Activated CD4-positive, alpha-beta T cell treated with anti-CD3 and anti-CD28 coated beads, Interleukin-2, amount 10 ng/mL, durations not matched to agents 7 days and 5 days (primary cell): ENCODE measurements around the gene PDZD2. TPM values are rescaled to one million over a fixed set of nuclear protein-coding genes. Genes with fewer than 3 reads are reported as not detected.
"Not testable (repeated sequence)": the region's sequence is repeated elsewhere in the genome, so short reads cannot be mapped to it uniquely, and the experiment has no call there.

Experiments
- CTCF ChIA-PET: fragments of 350-600 bp; sonication (Branson Sonifier 250); formaldehyde crosslinking; loops from one replicate; lab custom pipeline; 2021; ENCODE audit warnings: antibody characterized with exemption; lab: Charles Lee
- POLR2A ChIA-PET: fragments of 350-600 bp; sonication (Branson Sonifier 250); formaldehyde crosslinking; loops from one replicate; lab custom pipeline; 2021; ENCODE audit warnings: antibody characterized with exemption; lab: Charles Lee
- DNase-seq: peaks from one replicate; pipeline ENCODE4 v3.0.0-alpha.2; 2020
- H3K27ac Mint-ChIP-seq: one replicate; pipeline ENCODE4 v1.8.0; 2021; ENCODE audit warnings: mild to moderate bottlenecking, moderate library complexity, mixed read lengths
- H3K27me3 Mint-ChIP-seq: one replicate; pipeline ENCODE4 v1.8.0; 2021; ENCODE audit warnings: mixed read lengths
- H3K36me3 Mint-ChIP-seq: one replicate; pipeline ENCODE4 v1.8.0; 2021; ENCODE audit warnings: low read depth, mixed read lengths
- H3K4me1 Mint-ChIP-seq: one replicate; pipeline ENCODE4 v1.8.0; 2021; ENCODE audit warnings: mixed read lengths
- H3K4me3 Mint-ChIP-seq: one replicate; pipeline ENCODE4 v1.8.0; 2021; ENCODE audit warnings: mild to moderate bottlenecking, moderate library complexity, mixed read lengths
- H3K9me3 Mint-ChIP-seq: one replicate; pipeline ENCODE4 v1.8.0; 2021; ENCODE audit warnings: mixed read lengths
- total RNA-seq, 2 experiments: library from RNA; stranded (reverse); gene quantifications; one replicate each; pipeline ENCODE4 v1.2.3, GENCODE V29; 2021

Gene PDZD2
- total RNA-seq, 2 experiments from 2014 or later, result not detected

DNA sequence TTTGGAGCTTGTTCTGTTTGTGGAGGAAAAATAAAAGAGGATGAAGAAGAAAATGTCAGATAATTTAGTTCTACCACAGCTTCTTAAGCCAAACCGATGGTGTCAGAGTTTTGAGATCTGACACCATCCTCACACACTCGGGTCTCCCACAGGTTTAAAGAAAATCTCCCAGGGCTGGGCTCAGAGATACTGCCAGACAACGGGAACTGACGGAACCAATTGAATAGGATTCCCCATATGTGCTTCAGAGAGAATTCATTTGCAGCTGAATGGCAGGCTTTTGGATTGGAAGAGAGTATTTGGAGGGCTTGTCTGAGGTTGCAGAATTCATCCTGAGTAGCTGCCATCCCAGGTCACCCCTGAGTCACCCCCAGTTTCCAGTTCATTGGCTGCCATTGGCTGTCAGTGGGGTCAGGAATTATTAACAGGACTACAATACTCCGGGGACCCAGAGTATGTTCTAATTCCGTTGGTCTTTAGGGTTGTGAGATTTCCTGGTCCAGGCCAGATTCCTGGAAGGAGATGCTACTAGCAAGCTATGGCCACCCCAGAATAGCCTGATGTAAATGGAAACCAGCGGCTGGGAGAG lies 131.3 kb downstream of the PDZD2 start:
- Mint-ChIP-seq H3K4me1 (no peaks in the 10 kb centered on the region), H3K27me3 (no peaks in the 10 kb centered on the region), H3K4me3 (no peak overlapping the region), H3K27ac (no peak overlapping the region), H3K36me3 (no peaks in the 10 kb centered on the region), H3K9me3 (no peaks in the 10 kb centered on the region)
- ChIA-PET POLR2A (no interaction called here), CTCF (interaction anchor here (0.6 to 0.9 kb wide), 2 partner anchors 46 to 66 kb away, joined by 3 read pairs; no protein-coding TSS in a partner anchor)
- no peak for DNase-seq

DNA sequence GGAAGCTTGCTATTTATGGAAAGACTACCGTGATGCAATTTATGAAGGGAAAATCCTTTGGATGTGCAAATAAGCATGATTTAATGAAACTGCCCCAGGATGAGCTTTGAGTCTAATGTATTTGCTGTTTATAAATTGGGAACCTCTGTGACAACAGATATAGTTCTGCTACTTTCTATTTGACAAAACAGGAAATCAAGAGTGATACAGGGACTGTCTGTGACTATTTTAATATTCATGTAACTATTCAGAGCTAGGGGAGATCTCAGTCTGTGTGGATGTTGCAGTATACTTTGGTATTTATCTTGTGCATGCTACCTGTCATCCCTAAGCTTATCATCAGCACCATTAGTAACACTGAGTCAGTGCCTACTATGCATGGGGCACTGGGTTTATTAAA lies 132.1 kb downstream of the PDZD2 start:
- ChIA-PET CTCF (interaction anchor here (0.6 kb wide), 1 partner anchor 65 kb away, joined by 3 read pairs; no protein-coding TSS in a partner anchor), POLR2A (no interaction called here)
- H3K27me3 Mint-ChIP-seq, result no peaks in the 10 kb centered on the region
- no peaks in the 10 kb centered on the region for H3K9me3 Mint-ChIP-seq
- no peak overlapping the region for H3K27ac Mint-ChIP-seq
- no peak overlapping the region for H3K4me3 Mint-ChIP-seq
- H3K36me3 Mint-ChIP-seq, result no peaks in the 10 kb centered on the region
- no peak for DNase-seq
- no peaks in the 10 kb centered on the region for H3K4me1 Mint-ChIP-seq

- Mint-ChIP-seq H3K4me3 (no peak overlapping the region), H3K9me3 (no peaks in the 10 kb centered on the region), H3K27me3 (no peaks in the 10 kb centered on the region), H3K27ac (no peak overlapping the region), H3K36me3 (no peaks in the 10 kb centered on the region), H3K4me1 (no peaks in the 10 kb centered on the region)
- POLR2A ChIA-PET, result no interaction called here
- CTCF ChIA-PET, result no interaction called here
- no peak for DNase-seq
Measured at GRCh38 chr5:31771500-31771899, 132.6 kb downstream of the PDZD2 start.

- H3K27me3 Mint-ChIP-seq, DNase-seq, POLR2A ChIA-PET, H3K9me3 Mint-ChIP-seq, H3K4me1 Mint-ChIP-seq, H3K4me3 Mint-ChIP-seq, H3K27ac Mint-ChIP-seq, H3K36me3 Mint-ChIP-seq, CTCF ChIA-PET: not testable (repeated sequence)
Measured at GRCh38 chr5:31776294-31776693, 137.4 kb downstream of the PDZD2 start.

- CTCF ChIA-PET, result no interaction called here
- Mint-ChIP-seq H3K36me3 (no peaks in the 10 kb centered on the region), H3K27me3 (no peaks in the 10 kb centered on the region), H3K27ac (no peak overlapping the region), H3K4me1 (no peaks in the 10 kb centered on the region), H3K9me3 (no peaks in the 10 kb centered on the region), H3K4me3 (no peak overlapping the region)
- no peak for DNase-seq
- POLR2A ChIA-PET, result no interaction called here
Measured at GRCh38 chr5:31776976-31777651, 138.2 kb downstream of the PDZD2 start.

- Mint-ChIP-seq H3K4me1 (no peaks in the 10 kb centered on the region), H3K36me3 (no peaks in the 10 kb centered on the region), H3K4me3 (no peak overlapping the region), H3K27ac (no peak overlapping the region), H3K9me3 (no peaks in the 10 kb centered on the region), H3K27me3 (no peaks in the 10 kb centered on the region)
- ChIA-PET POLR2A (no interaction called here), CTCF (no interaction called here)
- DNase-seq, result no peak
Measured at GRCh38 chr5:31781772-31782171, 142.8 kb downstream of the PDZD2 start.

DNA sequence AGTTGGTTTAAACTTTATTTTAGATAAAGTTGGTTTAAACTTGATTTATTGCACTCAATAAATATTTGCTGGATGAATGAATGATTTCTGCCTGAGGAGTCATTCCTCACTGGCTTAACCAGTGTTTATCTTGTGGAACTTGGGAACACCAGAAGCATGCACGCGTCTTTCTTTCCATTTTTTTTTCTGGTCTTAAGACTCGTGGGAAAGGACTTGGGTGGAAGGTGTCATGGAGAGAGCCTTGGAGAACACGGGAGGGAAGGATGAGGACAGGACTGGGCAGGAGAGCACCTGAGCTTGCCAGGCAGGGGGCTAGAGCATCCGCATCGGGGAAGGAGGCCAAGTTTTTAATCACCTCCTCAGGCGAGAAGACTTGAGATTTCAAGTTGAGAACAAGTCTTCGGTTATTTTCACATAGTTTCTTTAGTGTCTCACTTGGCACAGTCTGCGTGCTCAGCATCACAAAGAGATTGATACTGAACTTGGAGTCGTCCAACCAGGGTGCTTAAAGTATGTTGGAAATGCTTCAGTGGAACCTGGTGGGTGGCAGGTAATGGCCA lies 144.2 kb downstream of the PDZD2 start:
- Mint-ChIP-seq H3K27me3 (no peaks in the 10 kb centered on the region), H3K9me3 (no peaks in the 10 kb centered on the region), H3K4me3 (no peak overlapping the region), H3K4me1 (no peaks in the 10 kb centered on the region), H3K36me3 (no peaks in the 10 kb centered on the region), H3K27ac (no peak overlapping the region)
- no peak for DNase-seq
- POLR2A ChIA-PET, result no interaction called here
- CTCF ChIA-PET, result interaction anchor here (1.2 kb wide), 1 partner anchor 9 kb away, joined by 3 read pairs; no protein-coding TSS in a partner anchor

- H3K27ac Mint-ChIP-seq, result no peak overlapping the region
- no peak overlapping the region for H3K4me3 Mint-ChIP-seq
- H3K27me3 Mint-ChIP-seq, result no peaks in the 10 kb centered on the region
- POLR2A ChIA-PET, result no interaction called here
- H3K9me3 Mint-ChIP-seq, result no peaks in the 10 kb centered on the region
- CTCF ChIA-PET, result interaction anchor here (1.2 kb wide), 1 partner anchor 9 kb away, joined by 3 read pairs; no protein-coding TSS in a partner anchor
- H3K4me1 Mint-ChIP-seq, result no peaks in the 10 kb centered on the region
- no peaks in the 10 kb centered on the region for H3K36me3 Mint-ChIP-seq
- DNase-seq, result no peak
Measured at GRCh38 chr5:31783731-31784130, 144.8 kb downstream of the PDZD2 start.

- Mint-ChIP-seq H3K27me3 (no peaks in the 10 kb centered on the region), H3K4me1 (no peaks in the 10 kb centered on the region), H3K27ac (no peak overlapping the region), H3K36me3 (no peaks in the 10 kb centered on the region), H3K4me3 (no peak overlapping the region), H3K9me3 (no peaks in the 10 kb centered on the region)
- ChIA-PET POLR2A (no interaction called here), CTCF (no interaction called here)
- DNase-seq, result no peak
Measured at GRCh38 chr5:31786090-31786631, 147.2 kb downstream of the PDZD2 start.

- CTCF ChIA-PET, result interaction anchor here (0.6 kb wide), 1 partner anchor 841 kb away, joined by 3 read pairs; no protein-coding TSS in a partner anchor
- POLR2A ChIA-PET, result no interaction called here
- DNase-seq, result no peak
- Mint-ChIP-seq H3K36me3 (no peaks in the 10 kb centered on the region), H3K27ac (no peak overlapping the region), H3K9me3 (no peaks in the 10 kb centered on the region), H3K27me3 (no peaks in the 10 kb centered on the region), H3K4me3 (no peak overlapping the region), H3K4me1 (no peaks in the 10 kb centered on the region)
Measured at GRCh38 chr5:31794009-31794408, 155.1 kb downstream of the PDZD2 start.

DNA sequence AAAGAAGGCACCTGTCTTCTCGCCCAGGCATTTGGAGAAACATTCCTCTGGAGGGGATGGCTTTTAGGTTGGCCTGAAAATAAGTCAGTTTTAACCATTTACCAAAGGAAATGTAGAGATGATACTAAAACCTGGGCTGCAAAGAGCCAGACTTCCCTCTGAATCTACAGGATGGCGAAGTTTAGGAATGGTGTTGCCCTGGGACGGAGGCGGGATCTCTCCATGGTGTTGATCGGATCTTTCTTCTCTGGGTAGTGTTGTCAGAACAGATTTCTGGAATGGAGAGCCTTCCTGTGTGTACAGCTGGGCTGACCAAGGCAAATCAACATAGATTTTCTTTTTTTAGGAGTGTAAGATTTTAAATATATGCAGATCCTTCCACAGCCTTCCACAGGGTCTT lies 159.2 kb downstream of the PDZD2 start:
- ChIA-PET CTCF (interaction anchor here (1.3 kb wide), 1 partner anchor 11 kb away, joined by 3 read pairs; no protein-coding TSS in a partner anchor), POLR2A (no interaction called here)
- H3K36me3 Mint-ChIP-seq, result no peaks in the 10 kb centered on the region
- no peak overlapping the region for H3K4me3 Mint-ChIP-seq
- no peaks in the 10 kb centered on the region for H3K4me1 Mint-ChIP-seq
- no peak overlapping the region for H3K27ac Mint-ChIP-seq
- no peaks in the 10 kb centered on the region for H3K27me3 Mint-ChIP-seq
- no peak for DNase-seq
- H3K9me3 Mint-ChIP-seq, result no peaks in the 10 kb centered on the region

DNA sequence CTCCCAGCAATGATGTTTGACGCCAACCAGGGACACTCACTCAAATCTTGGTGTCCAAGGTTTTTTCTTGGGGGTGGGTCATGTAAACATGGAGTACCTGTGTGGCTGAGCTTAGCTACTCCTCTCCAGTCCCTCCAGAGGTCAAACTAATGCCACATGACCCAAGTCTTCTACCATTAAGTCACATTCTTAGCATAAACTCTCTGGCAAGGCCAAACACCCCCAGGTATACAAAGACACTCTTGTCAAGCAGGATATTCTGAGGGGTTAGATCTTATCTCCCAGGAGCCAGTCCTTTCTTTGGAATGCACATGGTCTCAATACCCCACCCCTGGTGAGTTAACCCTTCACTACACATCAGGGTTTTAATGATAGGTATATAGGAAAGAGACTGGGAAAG lies 161.4 kb downstream of the PDZD2 start:
- no peaks in the 10 kb centered on the region for H3K36me3 Mint-ChIP-seq
- H3K4me3 Mint-ChIP-seq, result no peak overlapping the region
- H3K27me3 Mint-ChIP-seq, result no peaks in the 10 kb centered on the region
- H3K27ac Mint-ChIP-seq, result no peak overlapping the region
- H3K4me1 Mint-ChIP-seq, result no peaks in the 10 kb centered on the region
- DNase-seq, result no peak
- ChIA-PET POLR2A (no interaction called here), CTCF (no interaction called here)
- no peaks in the 10 kb centered on the region for H3K9me3 Mint-ChIP-seq

DNA sequence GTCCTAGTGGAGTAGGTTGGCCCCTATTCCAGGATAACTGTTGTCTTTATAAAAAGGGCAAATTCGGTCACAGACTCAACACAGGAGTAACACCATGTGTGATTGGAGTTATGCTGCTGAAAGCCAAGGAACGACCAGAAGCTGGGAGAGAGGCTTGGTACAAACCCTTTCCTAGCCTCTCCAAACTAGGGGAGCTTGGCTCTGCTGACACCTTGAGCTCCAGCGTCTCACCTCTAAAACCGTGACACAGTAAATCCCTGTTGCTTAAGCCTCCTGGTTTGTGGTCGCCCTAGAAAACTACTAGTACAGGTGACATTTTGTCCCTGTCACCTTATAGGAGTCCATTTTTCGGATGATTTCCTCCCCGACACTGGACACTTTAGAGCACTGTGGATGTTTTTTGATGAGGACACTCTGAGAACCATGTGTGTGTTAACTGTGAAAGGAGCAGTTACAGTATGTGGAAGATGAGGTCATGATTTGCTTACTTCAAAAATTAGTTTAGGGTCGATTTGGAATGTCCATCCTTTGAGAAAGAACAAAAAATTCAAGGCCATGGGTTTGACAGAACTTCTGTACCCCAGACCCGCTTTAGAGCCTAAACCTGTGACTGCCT lies 167.0 kb downstream of the PDZD2 start:
- ChIA-PET CTCF (no interaction called here), POLR2A (no interaction called here)
- no peak for DNase-seq
- Mint-ChIP-seq H3K27ac (no peak overlapping the region), H3K36me3 (no peaks in the 10 kb centered on the region), H3K27me3 (no peaks in the 10 kb centered on the region), H3K9me3 (no peaks in the 10 kb centered on the region), H3K4me3 (no peak overlapping the region), H3K4me1 (no peaks in the 10 kb centered on the region)
